ENCODE data around the gene PDE6A. TPM values are rescaled to one million over a fixed set of nuclear protein-coding genes. Genes with fewer than 3 reads are reported as not detected.

Gene PDE6A
- total and polyA plus RNA-seq, 9 of the 15 experiments (the other 6 are each of a cell fraction or from before 2014, with no cell fraction given) = 0.01 to 0.04 (median 0.01) TPM; not detected in 6

- TF ChIP-seq, protein P1, sequence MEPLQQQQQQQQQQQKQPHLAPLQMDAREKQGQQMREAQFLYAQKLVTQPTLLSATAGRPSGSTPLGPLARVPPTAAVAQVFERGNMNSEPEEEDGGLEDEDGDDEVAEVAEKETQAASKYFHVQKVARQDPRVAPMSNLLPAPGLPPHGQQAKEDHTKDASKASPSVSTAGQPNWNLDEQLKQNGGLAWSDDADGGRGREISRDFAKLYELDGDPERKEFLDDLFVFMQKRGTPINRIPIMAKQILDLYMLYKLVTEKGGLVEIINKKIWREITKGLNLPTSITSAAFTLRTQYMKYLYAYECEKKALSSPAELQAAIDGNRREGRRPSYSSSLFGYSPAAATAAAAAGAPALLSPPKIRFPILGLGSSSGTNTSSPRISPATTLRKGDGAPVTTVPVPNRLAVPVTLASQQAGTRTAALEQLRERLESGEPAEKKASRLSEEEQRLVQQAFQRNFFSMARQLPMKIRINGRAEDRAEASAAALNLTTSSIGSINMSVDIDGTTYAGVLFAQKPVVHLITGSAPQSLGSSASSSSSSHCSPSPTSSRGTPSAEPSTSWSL (CRISPR knock-in tag; IDR thresholded peaks at IDR 0.05; ENCODE audit: borderline replicate concordance) = no peak
- no peak for TF ChIP-seq ZNF507 (tag; conservative IDR thresholded peaks at IDR 0.05)
- no peak for TF ChIP-seq ELF4 (CRISPR knock-in tag; IDR thresholded peaks at IDR 0.05)
- TF ChIP-seq, protein P2, sequence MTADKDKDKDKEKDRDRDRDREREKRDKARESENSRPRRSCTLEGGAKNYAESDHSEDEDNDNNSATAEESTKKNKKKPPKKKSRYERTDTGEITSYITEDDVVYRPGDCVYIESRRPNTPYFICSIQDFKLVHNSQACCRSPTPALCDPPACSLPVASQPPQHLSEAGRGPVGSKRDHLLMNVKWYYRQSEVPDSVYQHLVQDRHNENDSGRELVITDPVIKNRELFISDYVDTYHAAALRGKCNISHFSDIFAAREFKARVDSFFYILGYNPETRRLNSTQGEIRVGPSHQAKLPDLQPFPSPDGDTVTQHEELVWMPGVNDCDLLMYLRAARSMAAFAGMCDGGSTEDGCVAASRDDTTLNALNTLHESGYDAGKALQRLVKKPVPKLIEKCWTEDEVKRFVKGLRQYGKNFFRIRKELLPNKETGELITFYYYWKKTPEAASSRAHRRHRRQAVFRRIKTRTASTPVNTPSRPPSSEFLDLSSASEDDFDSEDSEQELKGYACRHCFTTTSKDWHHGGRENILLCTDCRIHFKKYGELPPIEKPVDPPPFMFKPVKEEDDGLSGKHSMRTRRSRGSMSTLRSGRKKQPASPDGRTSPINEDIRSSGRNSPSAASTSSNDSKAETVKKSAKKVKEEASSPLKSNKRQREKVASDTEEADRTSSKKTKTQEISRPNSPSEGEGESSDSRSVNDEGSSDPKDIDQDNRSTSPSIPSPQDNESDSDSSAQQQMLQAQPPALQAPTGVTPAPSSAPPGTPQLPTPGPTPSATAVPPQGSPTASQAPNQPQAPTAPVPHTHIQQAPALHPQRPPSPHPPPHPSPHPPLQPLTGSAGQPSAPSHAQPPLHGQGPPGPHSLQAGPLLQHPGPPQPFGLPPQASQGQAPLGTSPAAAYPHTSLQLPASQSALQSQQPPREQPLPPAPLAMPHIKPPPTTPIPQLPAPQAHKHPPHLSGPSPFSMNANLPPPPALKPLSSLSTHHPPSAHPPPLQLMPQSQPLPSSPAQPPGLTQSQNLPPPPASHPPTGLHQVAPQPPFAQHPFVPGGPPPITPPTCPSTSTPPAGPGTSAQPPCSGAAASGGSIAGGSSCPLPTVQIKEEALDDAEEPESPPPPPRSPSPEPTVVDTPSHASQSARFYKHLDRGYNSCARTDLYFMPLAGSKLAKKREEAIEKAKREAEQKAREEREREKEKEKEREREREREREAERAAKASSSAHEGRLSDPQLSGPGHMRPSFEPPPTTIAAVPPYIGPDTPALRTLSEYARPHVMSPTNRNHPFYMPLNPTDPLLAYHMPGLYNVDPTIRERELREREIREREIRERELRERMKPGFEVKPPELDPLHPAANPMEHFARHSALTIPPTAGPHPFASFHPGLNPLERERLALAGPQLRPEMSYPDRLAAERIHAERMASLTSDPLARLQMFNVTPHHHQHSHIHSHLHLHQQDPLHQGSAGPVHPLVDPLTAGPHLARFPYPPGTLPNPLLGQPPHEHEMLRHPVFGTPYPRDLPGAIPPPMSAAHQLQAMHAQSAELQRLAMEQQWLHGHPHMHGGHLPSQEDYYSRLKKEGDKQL (CRISPR knock-in tag; IDR thresholded peaks at IDR 0.05; ENCODE audit: borderline replicate concordance) = no peak
- TF ChIP-seq, protein P3, sequence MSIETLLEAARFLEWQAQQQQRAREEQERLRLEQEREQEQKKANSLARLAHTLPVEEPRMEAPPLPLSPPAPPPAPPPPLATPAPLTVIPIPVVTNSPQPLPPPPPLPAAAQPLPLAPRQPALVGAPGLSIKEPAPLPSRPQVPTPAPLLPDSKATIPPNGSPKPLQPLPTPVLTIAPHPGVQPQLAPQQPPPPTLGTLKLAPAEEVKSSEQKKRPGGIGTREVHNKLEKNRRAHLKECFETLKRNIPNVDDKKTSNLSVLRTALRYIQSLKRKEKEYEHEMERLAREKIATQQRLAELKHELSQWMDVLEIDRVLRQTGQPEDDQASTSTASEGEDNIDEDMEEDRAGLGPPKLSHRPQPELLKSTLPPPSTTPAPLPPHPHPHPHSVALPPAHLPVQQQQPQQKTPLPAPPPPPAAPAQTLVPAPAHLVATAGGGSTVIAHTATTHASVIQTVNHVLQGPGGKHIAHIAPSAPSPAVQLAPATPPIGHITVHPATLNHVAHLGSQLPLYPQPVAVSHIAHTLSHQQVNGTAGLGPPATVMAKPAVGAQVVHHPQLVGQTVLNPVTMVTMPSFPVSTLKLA (conservative IDR thresholded peaks at IDR 0.05) = no peak
- TF ChIP-seq ZNF79 (CRISPR knock-in tag; IDR thresholded peaks at IDR 0.05; ENCODE audit: low read depth) = no peak
- no peak for TF ChIP-seq ZNF217 (CRISPR knock-in tag; IDR thresholded peaks at IDR 0.05)
- TF ChIP-seq EZH2 (IDR thresholded peaks at IDR 0.05; ENCODE audit: borderline replicate concordance, low read depth, low read length) = no peak
- no peak for TF ChIP-seq MIER1 (IDR thresholded peaks at IDR 0.05; ENCODE audit: low read depth)
These were observed 98.6 kb downstream of the PDE6A start (continued) for GRCh38 chr5:149846021-149846420.
